Measurements from ENCODE around the gene FRYL.
A peak's percentile ranks its signal among the peaks of the same experiment; 100 is the strongest.

- TF ChIP-seq CTCF (conservative IDR thresholded peaks at IDR 0.05; ENCODE audit: low read depth, low read length) (peak; percentile 50), EZH2phosphoT487 (IDR thresholded peaks at IDR 0.05; ENCODE audit: borderline replicate concordance, low read length) (no peak)
These were observed 222.6 kb downstream of the FRYL start for GRCh38 chr4:48557478-48557877.

Measured in PC-3 (cell line).